ENCODE data around the gene RWDD4. TPM values are rescaled to one million over a fixed set of nuclear protein-coding genes. Genes with fewer than 3 reads are reported as not detected.
A peak's percentile ranks its signal among the peaks of the same experiment; 100 is the strongest.

RWDD4 gene
- 15.7 TPM for total RNA-seq

GRCh38 chr4:183659029-183659871 lies at the start of gene RWDD4, which contains the start of gene TRAPPC11:
RWDD4 (minus strand) TSS chr4:183659185; CDS start chr4:183658952, 233 bp downstream.
TRAPPC11 (plus strand) TSS chr4:183659293; CDS start chr4:183663868, 4,575 bp downstream.
- peak; percentile 98 for DNase-seq

GRCh38 chr4:183702492-183702891 lies 43.5 kb upstream of the RWDD4 start:
- no peak for DNase-seq

GRCh38 chr4:183700407-183700806 lies 41.4 kb upstream of the RWDD4 start:
- DNase-seq, result no peak

- DNase-seq, result no peak
Observed at GRCh38 chr4:183698909-183699308, 39.9 kb upstream of the RWDD4 start.

GRCh38 chr4:183691897-183692296 lies 32.9 kb upstream of the RWDD4 start:
- DNase-seq, result no peak

GRCh38 chr4:183691006-183691405 lies 32.0 kb upstream of the RWDD4 start:
- no peak for DNase-seq

- no peak for DNase-seq
Observed at GRCh38 chr4:183688216-183688615, 29.2 kb upstream of the RWDD4 start.

- no peak for DNase-seq
Observed at GRCh38 chr4:183686461-183686860, 27.5 kb upstream of the RWDD4 start.

- no peak for DNase-seq
Observed at GRCh38 chr4:183681119-183681518, 22.1 kb upstream of the RWDD4 start.

GRCh38 chr4:183675625-183676024 lies 16.6 kb upstream of the RWDD4 start:
- peak; percentile 61 for DNase-seq

- DNase-seq, result no peak
Observed at GRCh38 chr4:183674153-183674552, 15.2 kb upstream of the RWDD4 start.

GRCh38 chr4:183670960-183671555 lies 12.1 kb upstream of the RWDD4 start:
- no peak for DNase-seq

- no peak for DNase-seq
Observed at GRCh38 chr4:183670251-183670650, 11.3 kb upstream of the RWDD4 start.

- DNase-seq, result no peak
Observed at GRCh38 chr4:183666088-183666487, 7.1 kb upstream of the RWDD4 start.

GRCh38 chr4:183659872-183660242 lies 872 bp upstream of the RWDD4 start:
- no peak for DNase-seq

GRCh38 chr4:183658362-183659028 lies 490 bp downstream of the RWDD4 start:
- no peak for DNase-seq

- DNase-seq, result no peak
Observed at GRCh38 chr4:183657564-183657963, 1.4 kb downstream of the RWDD4 start.

GRCh38 chr4:183645326-183645725 lies 13.7 kb downstream of the RWDD4 start:
- no peak for DNase-seq

GRCh38 chr4:183639291-183639690 lies 19.7 kb downstream of the RWDD4 start:
- DNase-seq, result no peak

- no peak for DNase-seq
Observed at GRCh38 chr4:183638436-183638835, 20.5 kb downstream of the RWDD4 start.

GRCh38 chr4:183637461-183637860 lies 21.5 kb downstream of the RWDD4 start:
- DNase-seq, result no peak

- no peak for DNase-seq
Observed at GRCh38 chr4:183636923-183637322, 22.1 kb downstream of the RWDD4 start.

GRCh38 chr4:183636503-183636902 lies 22.5 kb downstream of the RWDD4 start:
- no peak for DNase-seq
